ENCODE measurements around the gene DCLRE1C.

DNA sequence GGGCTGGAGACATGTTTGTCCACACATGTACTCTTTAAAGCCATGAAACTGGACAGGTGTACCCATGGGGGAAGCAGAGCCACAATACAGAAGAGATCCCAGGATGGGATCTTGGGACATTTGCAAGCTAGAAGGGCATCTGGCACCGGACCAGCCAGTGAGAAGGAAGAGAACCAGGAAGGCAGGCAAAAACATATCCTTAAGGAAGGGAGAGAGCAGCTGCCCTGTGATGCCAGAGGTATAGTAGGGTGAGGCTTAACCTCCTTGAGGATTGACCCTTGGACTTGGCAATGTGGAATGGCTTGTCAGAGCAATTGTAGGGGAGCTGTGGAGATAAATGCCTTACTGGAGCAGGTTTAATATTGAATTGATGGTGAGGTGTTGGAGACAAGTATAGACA, 93.1 kb downstream of the DCLRE1C start:
- TF ChIP-seq, protein P1, sequence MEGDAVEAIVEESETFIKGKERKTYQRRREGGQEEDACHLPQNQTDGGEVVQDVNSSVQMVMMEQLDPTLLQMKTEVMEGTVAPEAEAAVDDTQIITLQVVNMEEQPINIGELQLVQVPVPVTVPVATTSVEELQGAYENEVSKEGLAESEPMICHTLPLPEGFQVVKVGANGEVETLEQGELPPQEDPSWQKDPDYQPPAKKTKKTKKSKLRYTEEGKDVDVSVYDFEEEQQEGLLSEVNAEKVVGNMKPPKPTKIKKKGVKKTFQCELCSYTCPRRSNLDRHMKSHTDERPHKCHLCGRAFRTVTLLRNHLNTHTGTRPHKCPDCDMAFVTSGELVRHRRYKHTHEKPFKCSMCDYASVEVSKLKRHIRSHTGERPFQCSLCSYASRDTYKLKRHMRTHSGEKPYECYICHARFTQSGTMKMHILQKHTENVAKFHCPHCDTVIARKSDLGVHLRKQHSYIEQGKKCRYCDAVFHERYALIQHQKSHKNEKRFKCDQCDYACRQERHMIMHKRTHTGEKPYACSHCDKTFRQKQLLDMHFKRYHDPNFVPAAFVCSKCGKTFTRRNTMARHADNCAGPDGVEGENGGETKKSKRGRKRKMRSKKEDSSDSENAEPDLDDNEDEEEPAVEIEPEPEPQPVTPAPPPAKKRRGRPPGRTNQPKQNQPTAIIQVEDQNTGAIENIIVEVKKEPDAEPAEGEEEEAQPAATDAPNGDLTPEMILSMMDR (IDR thresholded peaks at IDR 0.05) = no peak
- TF ChIP-seq POLR2A (IDR thresholded peaks at IDR 0.05) = no peak
